ENCODE data around the gene COL9A1. TPM values are rescaled to one million over a fixed set of nuclear protein-coding genes. Genes with fewer than 3 reads are reported as not detected.
A peak's percentile ranks its signal among the peaks of the same experiment; 100 is the strongest.

COL9A1 gene
- total and polyA plus RNA-seq, 9 of the 15 experiments (the other 6 are each of a cell fraction or from before 2014, with no cell fraction given): 0.01 to 0.13 (median 0.06) TPM; not detected in 1

DNA sequence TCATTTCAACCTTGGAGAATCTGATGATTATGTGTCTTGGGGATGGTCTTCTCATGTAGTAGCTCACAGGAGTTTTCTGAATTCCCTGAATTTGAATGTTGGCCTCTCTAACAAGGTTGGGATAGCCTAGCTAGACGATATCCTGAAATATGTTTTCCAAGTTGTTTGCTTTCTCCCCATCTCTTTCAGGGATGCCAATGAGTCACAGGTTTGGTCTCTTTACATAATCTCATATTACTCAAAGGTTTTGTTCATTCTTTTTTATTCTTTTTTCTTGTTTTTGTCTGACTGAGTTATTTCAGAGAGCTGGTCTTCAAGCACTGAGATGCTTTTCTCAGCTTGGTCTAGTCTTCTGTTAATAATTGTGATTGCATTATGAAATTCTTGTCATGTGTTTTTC is 42.7 kb upstream of the COL9A1 start (continued):
- TF ChIP-seq, protein P1, sequence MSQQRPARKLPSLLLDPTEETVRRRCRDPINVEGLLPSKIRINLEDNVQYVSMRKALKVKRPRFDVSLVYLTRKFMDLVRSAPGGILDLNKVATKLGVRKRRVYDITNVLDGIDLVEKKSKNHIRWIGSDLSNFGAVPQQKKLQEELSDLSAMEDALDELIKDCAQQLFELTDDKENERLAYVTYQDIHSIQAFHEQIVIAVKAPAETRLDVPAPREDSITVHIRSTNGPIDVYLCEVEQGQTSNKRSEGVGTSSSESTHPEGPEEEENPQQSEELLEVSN (IDR thresholded peaks at IDR 0.05; ENCODE audit: borderline replicate concordance in 1 of 2, extremely low read depth in 1 of 2, insufficient read depth in 1 of 2, insufficient read length in 1 of 2, low read depth in 1 of 2, low read length in 1 of 2, poor library complexity in 1 of 2, severe bottlenecking in 1 of 2): no peak
- TF ChIP-seq POU5F1 (IDR thresholded peaks at IDR 0.05; ENCODE audit: borderline replicate concordance, low read depth, low read length, partially characterized antibody): no peak
- TF ChIP-seq PRMT5 (CRISPR knock-in tag; IDR thresholded peaks at IDR 0.05): no peak
- TF ChIP-seq RBM39 (optimal IDR thresholded peaks at IDR 0.05; ENCODE audit: low read depth, low read length): no peak

DNA sequence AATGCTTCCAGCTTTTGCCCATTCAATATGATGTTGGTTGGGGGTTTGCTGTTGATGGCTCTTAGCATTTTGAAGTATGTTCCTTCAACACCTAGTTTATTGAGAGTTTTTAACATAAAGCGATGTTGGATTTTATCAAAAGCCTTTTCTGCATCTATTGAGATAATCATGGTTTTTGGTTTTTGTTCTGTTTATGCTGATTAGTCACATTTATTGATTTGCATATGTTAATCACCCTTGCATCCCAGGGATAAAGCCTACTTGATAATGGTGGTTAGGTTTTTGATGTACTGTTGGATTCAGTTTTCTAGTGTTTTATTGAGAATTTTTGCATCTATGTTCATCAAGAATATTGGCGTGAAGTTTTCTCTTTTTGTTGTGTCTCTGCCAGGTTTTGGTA is 40.4 kb upstream of the COL9A1 start:
- no peaks in the 10 kb centered on the region for H3K79me2 ChIP-seq (ENCODE audit: control insufficient read depth, insufficient read depth, low read length)
- no TSS peak for BruUV-seq (replicated peaks)
- no peak overlapping the region for H2AFZ ChIP-seq (ENCODE audit: low read depth, low read length)
- no peak overlapping the region for H3K9ac ChIP-seq (ENCODE audit: insufficient read depth in 1 of 2, low read depth in 2 of 2, low read length in 2 of 2)
- no peaks in the 10 kb centered on the region; a peak in 2 of 5 replicates for H3K4me1 ChIP-seq (replicated peaks in 1 of 2; ENCODE audit: control insufficient read depth in 2 of 2, insufficient read depth in 2 of 2, low read length in 2 of 2)
- no peaks in the 10 kb centered on the region for H3K36me3 ChIP-seq (ENCODE audit: control insufficient read depth, insufficient read depth, low read length)
- H4K20me1 ChIP-seq (replicated peaks; ENCODE audit: control insufficient read depth, insufficient read depth, low read length): no peaks in the 10 kb centered on the region
- H3K4me3 ChIP-seq: no peak overlapping the region
- in situ Hi-C loops (cut with MboI): no loop called here
- no peak overlapping the region for H3K4me2 ChIP-seq (ENCODE audit: insufficient read depth, low read length)
- H3K27me3 ChIP-seq (ENCODE audit: control insufficient read depth in 2 of 2, insufficient read depth in 2 of 2, low read length in 2 of 2): no peaks in the 10 kb centered on the region
- intact Hi-C loops (cut with micrococcal nuclease): no loop called here
- DNase-seq (ENCODE audit: extremely low read depth in 1 of 4, low spot score in 3 of 4) (no peak), FAIRE-seq (no peak), ATAC-seq (no peak)
- TF ChIP-seq, protein P2, sequence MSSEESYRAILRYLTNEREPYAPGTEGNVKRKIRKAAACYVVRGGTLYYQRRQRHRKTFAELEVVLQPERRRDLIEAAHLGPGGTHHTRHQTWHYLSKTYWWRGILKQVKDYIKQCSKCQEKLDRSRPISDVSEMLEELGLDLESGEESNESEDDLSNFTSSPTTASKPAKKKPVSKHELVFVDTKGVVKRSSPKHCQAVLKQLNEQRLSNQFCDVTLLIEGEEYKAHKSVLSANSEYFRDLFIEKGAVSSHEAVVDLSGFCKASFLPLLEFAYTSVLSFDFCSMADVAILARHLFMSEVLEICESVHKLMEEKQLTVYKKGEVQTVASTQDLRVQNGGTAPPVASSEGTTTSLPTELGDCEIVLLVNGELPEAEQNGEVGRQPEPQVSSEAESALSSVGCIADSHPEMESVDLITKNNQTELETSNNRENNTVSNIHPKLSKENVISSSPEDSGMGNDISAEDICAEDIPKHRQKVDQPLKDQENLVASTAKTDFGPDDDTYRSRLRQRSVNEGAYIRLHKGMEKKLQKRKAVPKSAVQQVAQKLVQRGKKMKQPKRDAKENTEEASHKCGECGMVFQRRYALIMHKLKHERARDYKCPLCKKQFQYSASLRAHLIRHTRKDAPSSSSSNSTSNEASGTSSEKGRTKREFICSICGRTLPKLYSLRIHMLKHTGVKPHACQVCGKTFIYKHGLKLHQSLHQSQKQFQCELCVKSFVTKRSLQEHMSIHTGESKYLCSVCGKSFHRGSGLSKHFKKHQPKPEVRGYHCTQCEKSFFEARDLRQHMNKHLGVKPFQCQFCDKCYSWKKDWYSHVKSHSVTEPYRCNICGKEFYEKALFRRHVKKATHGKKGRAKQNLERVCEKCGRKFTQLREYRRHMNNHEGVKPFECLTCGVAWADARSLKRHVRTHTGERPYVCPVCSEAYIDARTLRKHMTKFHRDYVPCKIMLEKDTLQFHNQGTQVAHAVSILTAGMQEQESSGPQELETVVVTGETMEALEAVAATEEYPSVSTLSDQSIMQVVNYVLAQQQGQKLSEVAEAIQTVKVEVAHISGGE (CRISPR knock-in tag; IDR thresholded peaks at IDR 0.05): no peak
- TF ChIP-seq CAMTA2 (CRISPR knock-in tag; conservative IDR thresholded peaks at IDR 0.05) (no peak), MAFG (tag; conservative IDR thresholded peaks at IDR 0.05) (peak; percentile 80), MAFF (IDR thresholded peaks at IDR 0.05; ENCODE audit: low read length) (peak; percentile 53), ZNF316 (IDR thresholded peaks at IDR 0.05) (peak; percentile 95), C11orf30 (IDR thresholded peaks at IDR 0.05; ENCODE audit: low read depth) (peak; percentile 87), MAFK (IDR thresholded peaks at IDR 0.05; ENCODE audit: low read length) (peak; percentile 20; the same call in 1 of the 2 replicates)
- WGBS (ENCODE audit: insufficient coverage, low coverage, missing lambda C conversion rate): 53% methylated on average over 2 of the region's 2 CpGs
- H3K9me3 ChIP-seq (replicated peaks; ENCODE audit: control insufficient read depth, insufficient read depth, low read depth, low read length): peaks cover 11% of the 10 kb centered on the region
- no peaks in the 10 kb centered on the region for H3K9me1 ChIP-seq (ENCODE audit: control insufficient read depth, insufficient read depth, low read length)
- ChIA-PET CTCF (ENCODE audit: low intra/inter-chr PET ratio) (no interaction called here), POLR2A (interaction anchor here (0.7 to 0.8 kb wide), 2 partner anchors 42 to 51 kb away, joined by 3 read pairs; no protein-coding TSS in a partner anchor)
- no peak overlapping the region for H3K27ac ChIP-seq (ENCODE audit: extremely low read depth, low read depth, low read length)

All from K562 (cell line).